ENCODE results near the gene ZNF678. TPM values are rescaled to one million over a fixed set of nuclear protein-coding genes. Genes with fewer than 3 reads are reported as not detected.
A peak's percentile ranks its signal among the peaks of the same experiment; 100 is the strongest.

ZNF678 gene
- total RNA-seq, 1 donor = 3.6 TPM

DNA sequence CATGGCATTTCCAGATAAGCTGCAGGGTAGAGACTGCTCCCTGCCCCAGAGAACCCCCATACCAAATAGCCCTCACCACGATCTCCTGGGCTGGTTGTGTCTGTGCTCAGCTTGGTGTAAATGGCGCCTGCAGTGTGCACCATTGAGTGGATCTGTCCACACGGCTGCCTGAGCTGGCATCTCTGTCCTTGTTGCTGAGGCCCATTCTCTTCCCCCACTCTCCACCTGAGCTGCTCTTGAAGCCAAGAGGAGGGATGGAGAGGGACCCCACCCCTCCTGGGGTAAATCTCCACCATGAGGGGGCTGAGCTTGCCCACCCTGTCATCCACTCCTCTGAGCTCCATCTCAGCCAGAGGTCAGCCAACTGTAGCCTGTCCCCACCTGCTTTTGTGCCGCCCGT is 18.0 kb upstream of the ZNF678 start:
- Histone ChIP-seq H3K79me2 (ENCODE audit: insufficient read depth, low read length) (peaks cover 3% of the 10 kb centered on the region), H2AFZ (ENCODE audit: low read length) (no peak overlapping the region), H3K9me3 (ENCODE audit: low read depth, low read length) (no peaks in the 10 kb centered on the region), H3K4me3 (ENCODE audit: insufficient read depth, low read length) (no peak overlapping the region), H3K4me2 (ENCODE audit: insufficient read depth, low read length) (no peak overlapping the region), H3K27me3 (ENCODE audit: insufficient read depth, low read length) (no peaks in the 10 kb centered on the region), H4K20me1 (ENCODE audit: insufficient read depth, low read length) (no peaks in the 10 kb centered on the region), H3K4me1 (ENCODE audit: insufficient read depth, low read length) (peaks cover 9% of the 10 kb centered on the region), H3K27ac (ENCODE audit: low read depth, low read length) (no peak overlapping the region), H3K36me3 (ENCODE audit: insufficient read depth, low read length) (no peaks in the 10 kb centered on the region)
- DNase-seq (ENCODE audit: insufficient read length, low spot score, missing footprints) = no peak
- TF ChIP-seq, protein P1, sequence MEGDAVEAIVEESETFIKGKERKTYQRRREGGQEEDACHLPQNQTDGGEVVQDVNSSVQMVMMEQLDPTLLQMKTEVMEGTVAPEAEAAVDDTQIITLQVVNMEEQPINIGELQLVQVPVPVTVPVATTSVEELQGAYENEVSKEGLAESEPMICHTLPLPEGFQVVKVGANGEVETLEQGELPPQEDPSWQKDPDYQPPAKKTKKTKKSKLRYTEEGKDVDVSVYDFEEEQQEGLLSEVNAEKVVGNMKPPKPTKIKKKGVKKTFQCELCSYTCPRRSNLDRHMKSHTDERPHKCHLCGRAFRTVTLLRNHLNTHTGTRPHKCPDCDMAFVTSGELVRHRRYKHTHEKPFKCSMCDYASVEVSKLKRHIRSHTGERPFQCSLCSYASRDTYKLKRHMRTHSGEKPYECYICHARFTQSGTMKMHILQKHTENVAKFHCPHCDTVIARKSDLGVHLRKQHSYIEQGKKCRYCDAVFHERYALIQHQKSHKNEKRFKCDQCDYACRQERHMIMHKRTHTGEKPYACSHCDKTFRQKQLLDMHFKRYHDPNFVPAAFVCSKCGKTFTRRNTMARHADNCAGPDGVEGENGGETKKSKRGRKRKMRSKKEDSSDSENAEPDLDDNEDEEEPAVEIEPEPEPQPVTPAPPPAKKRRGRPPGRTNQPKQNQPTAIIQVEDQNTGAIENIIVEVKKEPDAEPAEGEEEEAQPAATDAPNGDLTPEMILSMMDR (IDR thresholded peaks at IDR 0.05; ENCODE audit: extremely low read depth, low read depth, low read length) = no peak

DNA sequence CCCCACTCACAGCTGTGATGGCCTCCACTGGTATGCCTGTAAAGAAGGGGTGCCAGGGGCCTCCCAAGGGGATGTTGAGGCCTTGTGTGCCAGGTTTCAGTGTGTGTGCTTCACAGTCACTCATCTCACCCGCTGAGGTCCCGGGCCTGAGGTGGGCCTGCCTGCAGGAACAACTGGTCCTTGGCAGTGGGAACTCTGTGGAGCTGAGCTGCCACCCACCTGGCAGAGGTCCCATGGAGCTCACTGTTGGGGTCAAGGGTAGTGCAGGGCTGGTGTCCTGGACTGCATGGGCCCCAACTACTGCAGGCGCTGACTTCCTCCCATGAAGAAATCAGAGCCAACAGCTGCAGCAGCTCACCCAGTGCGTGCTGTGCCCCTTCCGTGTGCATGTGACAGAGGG is 17.3 kb upstream of the ZNF678 start:
- TF ChIP-seq, protein P1 (IDR thresholded peaks at IDR 0.05; ENCODE audit: extremely low read depth, low read depth, low read length) = no peak
- DNase-seq (ENCODE audit: insufficient read length, low spot score, missing footprints) = no peak
- Histone ChIP-seq H2AFZ (ENCODE audit: low read length) (no peak overlapping the region), H3K27me3 (ENCODE audit: insufficient read depth, low read length) (no peaks in the 10 kb centered on the region), H3K4me1 (ENCODE audit: insufficient read depth, low read length) (peaks cover 9% of the 10 kb centered on the region), H3K27ac (ENCODE audit: low read depth, low read length) (no peak overlapping the region), H3K4me3 (ENCODE audit: insufficient read depth, low read length) (no peak overlapping the region), H3K36me3 (ENCODE audit: insufficient read depth, low read length) (no peaks in the 10 kb centered on the region), H3K9me3 (ENCODE audit: low read depth, low read length) (no peaks in the 10 kb centered on the region), H3K4me2 (ENCODE audit: insufficient read depth, low read length) (no peak overlapping the region), H4K20me1 (ENCODE audit: insufficient read depth, low read length) (no peaks in the 10 kb centered on the region), H3K79me2 (ENCODE audit: insufficient read depth, low read length) (peaks cover 3% of the 10 kb centered on the region)

DNA sequence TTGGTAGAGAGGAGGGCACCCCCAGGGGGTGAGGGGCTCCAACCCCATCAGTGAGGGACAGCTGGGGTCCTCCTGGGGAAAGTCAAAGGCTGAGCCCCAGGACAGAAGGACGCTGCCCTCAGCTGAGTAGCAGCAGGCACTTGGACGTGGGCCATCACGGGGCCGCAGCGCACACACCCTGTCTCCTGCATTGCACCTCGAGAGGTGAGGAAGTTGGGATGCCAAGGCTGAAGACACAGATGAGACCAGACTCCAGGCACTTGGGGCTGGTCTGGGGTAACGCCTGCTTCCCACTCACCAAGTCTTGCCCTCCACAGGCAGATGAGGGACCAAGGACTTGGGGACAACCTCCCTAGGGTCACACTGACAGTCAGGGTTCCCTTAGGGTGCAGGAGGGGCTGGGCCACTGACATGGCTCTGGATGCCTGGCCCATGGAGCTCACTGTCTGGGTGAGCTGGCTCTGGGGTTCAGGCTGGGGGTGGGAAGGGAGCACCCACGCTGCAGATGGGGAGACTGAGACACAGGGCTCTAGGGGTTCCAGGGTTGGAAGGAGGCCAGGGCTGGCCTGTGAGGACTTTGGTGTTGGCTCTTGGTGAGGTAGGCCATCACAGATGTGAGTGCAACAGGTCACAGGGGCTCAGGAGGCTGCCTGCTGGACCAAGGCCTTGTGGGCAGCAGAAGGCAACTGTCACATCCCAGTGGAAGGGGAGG is 16.6 kb upstream of the ZNF678 start:
- peaks cover 5% of the 10 kb centered on the region for H3K4me1 ChIP-seq (ENCODE audit: insufficient read depth, low read length)
- no peaks in the 10 kb centered on the region for H3K36me3 ChIP-seq (ENCODE audit: insufficient read depth, low read length)
- H3K79me2 ChIP-seq (ENCODE audit: insufficient read depth, low read length) = peaks cover 2% of the 10 kb centered on the region
- TF ChIP-seq, protein P1 (IDR thresholded peaks at IDR 0.05; ENCODE audit: extremely low read depth, low read depth, low read length) = no peak
- H3K9me3 ChIP-seq (ENCODE audit: low read depth, low read length) = no peaks in the 10 kb centered on the region
- no peak overlapping the region for H3K4me3 ChIP-seq (ENCODE audit: insufficient read depth, low read length)
- peak; percentile 62 for DNase-seq (ENCODE audit: insufficient read length, low spot score, missing footprints)
- no peak overlapping the region for H2AFZ ChIP-seq (ENCODE audit: low read length)
- no peaks in the 10 kb centered on the region for H3K27me3 ChIP-seq (ENCODE audit: insufficient read depth, low read length)
- H3K27ac ChIP-seq (ENCODE audit: low read depth, low read length) = no peak overlapping the region
- no peak overlapping the region for H3K4me2 ChIP-seq (ENCODE audit: insufficient read depth, low read length)
- H4K20me1 ChIP-seq (ENCODE audit: insufficient read depth, low read length) = no peaks in the 10 kb centered on the region

DNA sequence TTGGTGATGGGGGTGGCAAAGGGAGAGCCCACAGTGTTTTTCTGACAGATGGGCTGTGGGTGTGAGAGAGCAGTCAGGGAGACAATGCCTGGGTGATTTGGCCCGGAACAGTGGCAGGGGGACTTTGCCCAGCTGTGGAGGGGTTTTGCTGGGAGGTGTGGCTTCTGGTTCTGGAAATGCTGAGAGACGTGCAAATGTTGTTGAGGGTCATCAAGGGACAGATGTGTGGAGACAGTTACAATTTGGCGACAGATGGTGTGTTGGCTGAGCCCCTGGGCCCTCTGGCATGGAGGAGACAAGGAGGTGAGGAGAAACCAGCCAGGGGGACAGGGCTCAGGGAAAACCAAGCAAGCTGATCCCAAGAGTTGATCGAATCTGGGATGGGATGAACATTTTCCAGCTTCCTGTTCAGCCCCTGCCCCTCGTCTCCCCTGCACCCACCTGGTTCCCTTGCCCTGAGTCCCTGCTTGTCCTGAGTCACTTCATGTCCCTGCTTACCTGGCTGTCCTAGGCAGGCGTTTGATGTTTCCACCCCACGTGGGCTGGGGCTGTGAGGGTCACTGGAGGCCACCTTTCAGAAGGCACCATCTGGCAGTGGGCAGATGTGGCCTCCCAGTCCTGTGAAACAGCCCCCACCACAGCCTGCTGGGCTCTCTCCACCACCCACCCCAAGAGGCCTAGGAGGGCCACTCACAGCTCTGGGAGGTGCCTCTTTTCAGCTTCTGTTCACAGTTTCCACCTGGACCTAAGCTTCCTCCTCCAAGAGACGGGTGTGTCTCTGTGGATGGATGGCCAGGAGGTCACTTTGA is 15.8 kb upstream of the ZNF678 start:
- H3K4me1 ChIP-seq (ENCODE audit: insufficient read depth, low read length) = peaks cover 5% of the 10 kb centered on the region

More for the DNA sequence above, 15.8 kb upstream of the ZNF678 start:
- Histone ChIP-seq H4K20me1 (ENCODE audit: insufficient read depth, low read length) (no peaks in the 10 kb centered on the region), H2AFZ (ENCODE audit: low read length) (no peak overlapping the region), H3K27me3 (ENCODE audit: insufficient read depth, low read length) (no peaks in the 10 kb centered on the region), H3K4me2 (ENCODE audit: insufficient read depth, low read length) (no peak overlapping the region), H3K27ac (ENCODE audit: low read depth, low read length) (no peak overlapping the region), H3K4me3 (ENCODE audit: insufficient read depth, low read length) (no peak overlapping the region), H3K79me2 (ENCODE audit: insufficient read depth, low read length) (no peaks in the 10 kb centered on the region), H3K9me3 (ENCODE audit: low read depth, low read length) (no peaks in the 10 kb centered on the region), H3K36me3 (ENCODE audit: insufficient read depth, low read length) (no peaks in the 10 kb centered on the region)
- TF ChIP-seq, protein P1 (IDR thresholded peaks at IDR 0.05; ENCODE audit: extremely low read depth, low read depth, low read length) = no peak
- peak; percentile 71 for DNase-seq (ENCODE audit: insufficient read length, low spot score, missing footprints)
